HEK293 (cell line): Measurements from ENCODE around the gene BTN2A1.
"Not testable (repeated sequence)": the region's sequence is repeated elsewhere in the genome, so short reads cannot be mapped to it uniquely, and the experiment has no call there.

Experiments used
- BCL11A ChIP-seq: fragments of 450-650 bp; formaldehyde crosslinking; IDR thresholded peaks from 2 replicates; pipeline ENCODE4 v1.5.1; 2016; ENCODE audit warnings: low read depth, missing biosample characterization, missing genetic modification characterization
- CTCF ChIP-seq: fragments of 450-650 bp; formaldehyde crosslinking; IDR thresholded peaks from 2 replicates; pipeline ENCODE4 v1.5.1; 2016; ENCODE audit warnings: missing biosample characterization, missing genetic modification characterization
- KLF16 ChIP-seq: fragments of 450-650 bp; formaldehyde crosslinking; IDR thresholded peaks from 2 replicates; pipeline ENCODE4 v1.5.1; 2017; ENCODE audit warnings: missing biosample characterization, missing genetic modification characterization
- ZBTB6 ChIP-seq: fragments of 450-650 bp; formaldehyde crosslinking; IDR thresholded peaks from 2 replicates; pipeline ENCODE4 v1.5.1; 2017; ENCODE audit warnings: missing biosample characterization, missing genetic modification characterization
- ZFP3 ChIP-seq: fragments of 450-650 bp; formaldehyde crosslinking; IDR thresholded peaks from 2 replicates; pipeline ENCODE4 v1.5.1; 2016; ENCODE audit warnings: low read depth, missing biosample characterization, missing genetic modification characterization
- ZNF133 ChIP-seq: fragments of 450-650 bp; formaldehyde crosslinking; IDR thresholded peaks from 2 replicates; pipeline ENCODE4 v1.5.1; 2016; ENCODE audit warnings: missing biosample characterization, missing genetic modification characterization
- ZNF140 ChIP-seq: fragments of 450-650 bp; formaldehyde crosslinking; IDR thresholded peaks from 2 replicates; pipeline ENCODE4 v1.5.1; 2016; ENCODE audit warnings: missing biosample characterization, missing genetic modification characterization
- ZNF174 ChIP-seq: fragments of 450-650 bp; formaldehyde crosslinking; IDR thresholded peaks from 2 replicates; pipeline ENCODE4 v1.5.0; 2017; ENCODE audit warnings: missing biosample characterization, mild to moderate bottlenecking, missing genetic modification characterization
- ZNF221 ChIP-seq: fragments of 450-650 bp; formaldehyde crosslinking; IDR thresholded peaks from 2 replicates; pipeline ENCODE4 v1.5.1; 2017; ENCODE audit warnings: missing biosample characterization, missing genetic modification characterization, borderline replicate concordance
- ZNF514 ChIP-seq: fragments of 450-650 bp; formaldehyde crosslinking; IDR thresholded peaks from 2 replicates; pipeline ENCODE4 v1.5.1; 2016; ENCODE audit warnings: missing biosample characterization, missing genetic modification characterization
- ZNF521 ChIP-seq: fragments of 450-650 bp; formaldehyde crosslinking; IDR thresholded peaks from 2 replicates; pipeline ENCODE4 v1.5.1; 2017; ENCODE audit warnings: missing biosample characterization, mild to moderate bottlenecking, missing genetic modification characterization
- ZNF670 ChIP-seq: fragments of 450-650 bp; formaldehyde crosslinking; IDR thresholded peaks from 2 replicates; pipeline ENCODE4 v1.5.1; 2016; ENCODE audit warnings: missing biosample characterization, missing genetic modification characterization, low read depth
- ZNF747 ChIP-seq: fragments of 450-650 bp; formaldehyde crosslinking; IDR thresholded peaks from 2 replicates; pipeline ENCODE4 v1.5.1; 2016; ENCODE audit warnings: missing biosample characterization, missing genetic modification characterization

- not testable (repeated sequence) for TF ChIP-seq ZNF221 (tag by site-specific recombination); CTCF; ZNF133 (tag by site-specific recombination); ZNF140 (tag by site-specific recombination); ZNF174 (tag by site-specific recombination); ZNF521 (tag by site-specific recombination); BCL11A (tag by site-specific recombination); ZNF747 (tag by site-specific recombination); ZNF670 (tag by site-specific recombination); ZFP3; ZBTB6 (tag by site-specific recombination); ZNF514; KLF16 (tag by site-specific recombination)
These were observed 39.7 kb upstream of the BTN2A1 start for GRCh38 chr6:26418077-26418476.
